GM23338 (cell line): ENCODE data around the gene SAC3D1.

Experiments
- CREB1 ChIP-seq: fragments of 250-450 bp; sonication (Bioruptor Pico); IDR thresholded peaks from 2 replicates; pipeline ENCODE4 v1.5.0; 2020; ENCODE audit warnings: low read depth, mild to moderate bottlenecking, moderate library complexity
- CTCF ChIP-seq, 2 experiments: fragments of 200-600 bp in 1 of 2; sonication (generic) in 1 of 2; conservative IDR thresholded peaks; 2 replicates each; pipeline versions ENCODE4 v1.5.1 to v1.6.1; 2016 to 2017; ENCODE audit warnings: antibody characterized with exemption in 2 of 2, low read depth in 2 of 2, mild to moderate bottlenecking in 2 of 2, moderate library complexity in 1 of 2
- ETS1 ChIP-seq: IDR thresholded peaks from 2 replicates; pipeline ENCODE4 v1.6.1; 2016; ENCODE audit warnings: antibody characterized with exemption
- EZH2 ChIP-seq: fragments of 200-600 bp; sonication (generic); IDR thresholded peaks from one replicate; pipeline ENCODE4 v1.8.0; 2017; ENCODE audit warnings: antibody characterized with exemption, mild to moderate bottlenecking, low read depth; ENCODE audit not compliant: unreplicated experiment
- EZH2phosphoT487 ChIP-seq: fragments of 200-600 bp; sonication (generic); IDR thresholded peaks from one replicate; pipeline ENCODE4 v1.8.1; 2018; ENCODE audit warnings: antibody characterized with exemption; ENCODE audit not compliant: unreplicated experiment
- JUNB ChIP-seq: IDR thresholded peaks from one replicate; pipeline ENCODE4 v1.6.1; 2016; ENCODE audit warnings: antibody characterized with exemption; ENCODE audit not compliant: unreplicated experiment
- POLR2AphosphoS5 ChIP-seq: IDR thresholded peaks from 2 replicates; pipeline ENCODE4 v1.6.1; 2016; ENCODE audit warnings: antibody characterized with exemption, low read depth
- TF ChIP-seq, protein P1 (sequence below): IDR thresholded peaks from one replicate; pipeline ENCODE4 v1.6.1; 2018; ENCODE audit warnings: antibody characterized with exemption; ENCODE audit not compliant: unreplicated experiment

- no peak for TF ChIP-seq JUNB
- peak; percentile 69 for TF ChIP-seq CREB1
- peak; percentile 75 to 86 for TF ChIP-seq CTCF (conservative IDR thresholded peaks at IDR 0.05; ENCODE audit: low read depth in 2 of 2)
- no peak for TF ChIP-seq EZH2phosphoT487
- peak; percentile 61 for TF ChIP-seq POLR2AphosphoS5
- TF ChIP-seq EZH2 = no peak
- TF ChIP-seq, protein P1, sequence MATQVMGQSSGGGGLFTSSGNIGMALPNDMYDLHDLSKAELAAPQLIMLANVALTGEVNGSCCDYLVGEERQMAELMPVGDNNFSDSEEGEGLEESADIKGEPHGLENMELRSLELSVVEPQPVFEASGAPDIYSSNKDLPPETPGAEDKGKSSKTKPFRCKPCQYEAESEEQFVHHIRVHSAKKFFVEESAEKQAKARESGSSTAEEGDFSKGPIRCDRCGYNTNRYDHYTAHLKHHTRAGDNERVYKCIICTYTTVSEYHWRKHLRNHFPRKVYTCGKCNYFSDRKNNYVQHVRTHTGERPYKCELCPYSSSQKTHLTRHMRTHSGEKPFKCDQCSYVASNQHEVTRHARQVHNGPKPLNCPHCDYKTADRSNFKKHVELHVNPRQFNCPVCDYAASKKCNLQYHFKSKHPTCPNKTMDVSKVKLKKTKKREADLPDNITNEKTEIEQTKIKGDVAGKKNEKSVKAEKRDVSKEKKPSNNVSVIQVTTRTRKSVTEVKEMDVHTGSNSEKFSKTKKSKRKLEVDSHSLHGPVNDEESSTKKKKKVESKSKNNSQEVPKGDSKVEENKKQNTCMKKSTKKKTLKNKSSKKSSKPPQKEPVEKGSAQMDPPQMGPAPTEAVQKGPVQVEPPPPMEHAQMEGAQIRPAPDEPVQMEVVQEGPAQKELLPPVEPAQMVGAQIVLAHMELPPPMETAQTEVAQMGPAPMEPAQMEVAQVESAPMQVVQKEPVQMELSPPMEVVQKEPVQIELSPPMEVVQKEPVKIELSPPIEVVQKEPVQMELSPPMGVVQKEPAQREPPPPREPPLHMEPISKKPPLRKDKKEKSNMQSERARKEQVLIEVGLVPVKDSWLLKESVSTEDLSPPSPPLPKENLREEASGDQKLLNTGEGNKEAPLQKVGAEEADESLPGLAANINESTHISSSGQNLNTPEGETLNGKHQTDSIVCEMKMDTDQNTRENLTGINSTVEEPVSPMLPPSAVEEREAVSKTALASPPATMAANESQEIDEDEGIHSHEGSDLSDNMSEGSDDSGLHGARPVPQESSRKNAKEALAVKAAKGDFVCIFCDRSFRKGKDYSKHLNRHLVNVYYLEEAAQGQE = no peak
- TF ChIP-seq ETS1 = 0 out of 2 replicates have a peak, but pooled peaks have one; percentile 23
These were observed 27.7 kb upstream of the SAC3D1 start for GRCh38 chr11:65013130-65013887.
